HEK293T (cell line): Measurements from ENCODE around the gene PHLDA1.

ENCODE experiments used
- CTCF ChIA-PET: fragments of 350-600 bp; formaldehyde crosslinking; extraction: SDS; loops from one replicate; lab custom pipeline; 2021; ENCODE audit warnings: antibody characterized with exemption, inconsistent platforms; lab: Yijun Ruan, JAX
- POLR2A ChIA-PET: fragments of 350-600 bp; formaldehyde crosslinking; extraction: SDS; loops from one replicate; lab custom pipeline; 2020; ENCODE audit warnings: antibody characterized with exemption, inconsistent platforms; lab: Yijun Ruan, JAX
- DNase-seq: peaks from one replicate; pipeline ENCODE4 v3.0.0; 2012; ENCODE audit warnings: mixed read lengths; ENCODE audit errors: extremely low spot score
- ARNT ChIP-seq: fragments of 450-650 bp; IDR thresholded peaks from 2 replicates; pipeline ENCODE4 v1.6.1; 2017; ENCODE audit warnings: mild to moderate bottlenecking
- BHLHE40 ChIP-seq: fragments of 450-650 bp; IDR thresholded peaks from 2 replicates; pipeline ENCODE4 v1.6.1; 2016; ENCODE audit warnings: mild to moderate bottlenecking, moderate library complexity, borderline replicate concordance
- CTBP1 ChIP-seq: fragments of 450-650 bp; IDR thresholded peaks from 2 replicates; pipeline ENCODE4 v1.6.1; 2016; ENCODE audit warnings: borderline replicate concordance
- ELF4 ChIP-seq: fragments of 450-650 bp; IDR thresholded peaks from 2 replicates; pipeline ENCODE4 v1.6.1; 2017; ENCODE audit warnings: antibody characterized with exemption
- FOXA1 ChIP-seq: fragments of 450-650 bp; IDR thresholded peaks from 2 replicates; pipeline ENCODE4 v1.6.1; 2016; ENCODE audit warnings: mild to moderate bottlenecking
- FOXK2 ChIP-seq: fragments of 450-650 bp; IDR thresholded peaks from 2 replicates; pipeline ENCODE4 v1.6.1; 2016; ENCODE audit warnings: mild to moderate bottlenecking
- FOXM1 ChIP-seq: fragments of 450-650 bp; IDR thresholded peaks from 2 replicates; pipeline ENCODE4 v1.6.1; 2017; ENCODE audit warnings: mild to moderate bottlenecking, borderline replicate concordance
- HDGF ChIP-seq: fragments of 450-650 bp; IDR thresholded peaks from 2 replicates; pipeline ENCODE4 v1.6.1; 2017; ENCODE audit warnings: antibody characterized with exemption, borderline replicate concordance
- L3MBTL2 ChIP-seq: fragments of 450-650 bp; conservative IDR thresholded peaks from 2 replicates; pipeline ENCODE4 v1.6.1; 2016; ENCODE audit warnings: mild to moderate bottlenecking
- LEF1 ChIP-seq: fragments of 450-650 bp; IDR thresholded peaks from 2 replicates; pipeline ENCODE4 v1.6.1; 2017; ENCODE audit warnings: mild to moderate bottlenecking, borderline replicate concordance
- NFRKB ChIP-seq: fragments of 450-650 bp; IDR thresholded peaks from 2 replicates; pipeline ENCODE4 v1.6.1; 2016; ENCODE audit warnings: mild to moderate bottlenecking, moderate library complexity
- SP1 ChIP-seq: fragments of 450-650 bp; IDR thresholded peaks from 2 replicates; pipeline ENCODE4 v1.6.1; 2017
- SUZ12 ChIP-seq: fragments of 450-650 bp; IDR thresholded peaks from 2 replicates; pipeline ENCODE4 v1.6.1; 2016; ENCODE audit warnings: mild to moderate bottlenecking
- TARDBP ChIP-seq: fragments of 450-650 bp; IDR thresholded peaks from 2 replicates; pipeline ENCODE4 v1.6.1; 2016
- ZNF384 ChIP-seq: fragments of 450-650 bp; IDR thresholded peaks from 2 replicates; pipeline ENCODE4 v1.6.1; 2016
- TF ChIP-seq, protein P1 (sequence below): fragments of 450-650 bp; IDR thresholded peaks from 2 replicates; pipeline ENCODE4 v1.6.1; 2016

Gene PHLDA1

DNA sequence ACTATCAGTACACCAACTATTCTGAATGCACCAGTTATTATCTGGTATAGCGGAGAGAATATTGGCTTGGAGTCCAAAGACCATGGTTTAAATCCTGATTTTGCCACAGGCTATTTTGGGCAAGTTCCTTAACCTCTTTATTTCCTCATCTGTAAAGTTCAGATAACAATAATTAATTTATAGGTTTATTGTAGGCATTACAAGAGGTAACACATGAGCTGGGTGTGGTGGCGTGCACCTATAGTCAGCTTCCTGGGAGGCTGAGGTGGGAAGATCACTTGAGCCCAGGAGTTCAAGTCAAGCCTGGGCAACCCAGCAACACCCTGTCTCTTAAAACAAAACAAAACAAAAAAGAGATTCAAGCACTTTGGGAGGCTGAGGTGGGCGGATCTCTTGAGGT, 23.1 kb downstream of the PHLDA1 start:
- no peak for DNase-seq
- ChIA-PET CTCF (no interaction called here), POLR2A (no interaction called here)
- no peak for TF ChIP-seq TARDBP
- no peak for TF ChIP-seq BHLHE40
- TF ChIP-seq, protein P1, sequence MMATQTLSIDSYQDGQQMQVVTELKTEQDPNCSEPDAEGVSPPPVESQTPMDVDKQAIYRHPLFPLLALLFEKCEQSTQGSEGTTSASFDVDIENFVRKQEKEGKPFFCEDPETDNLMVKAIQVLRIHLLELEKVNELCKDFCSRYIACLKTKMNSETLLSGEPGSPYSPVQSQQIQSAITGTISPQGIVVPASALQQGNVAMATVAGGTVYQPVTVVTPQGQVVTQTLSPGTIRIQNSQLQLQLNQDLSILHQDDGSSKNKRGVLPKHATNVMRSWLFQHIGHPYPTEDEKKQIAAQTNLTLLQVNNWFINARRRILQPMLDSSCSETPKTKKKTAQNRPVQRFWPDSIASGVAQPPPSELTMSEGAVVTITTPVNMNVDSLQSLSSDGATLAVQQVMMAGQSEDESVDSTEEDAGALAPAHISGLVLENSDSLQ = no peak
- no peak for TF ChIP-seq HDGF
- no peak for TF ChIP-seq CTBP1
- no peak for TF ChIP-seq ZNF384
- no peak for TF ChIP-seq NFRKB
- no peak for TF ChIP-seq SP1
- no peak for TF ChIP-seq FOXM1
- TF ChIP-seq ELF4 = no peak

DNA sequence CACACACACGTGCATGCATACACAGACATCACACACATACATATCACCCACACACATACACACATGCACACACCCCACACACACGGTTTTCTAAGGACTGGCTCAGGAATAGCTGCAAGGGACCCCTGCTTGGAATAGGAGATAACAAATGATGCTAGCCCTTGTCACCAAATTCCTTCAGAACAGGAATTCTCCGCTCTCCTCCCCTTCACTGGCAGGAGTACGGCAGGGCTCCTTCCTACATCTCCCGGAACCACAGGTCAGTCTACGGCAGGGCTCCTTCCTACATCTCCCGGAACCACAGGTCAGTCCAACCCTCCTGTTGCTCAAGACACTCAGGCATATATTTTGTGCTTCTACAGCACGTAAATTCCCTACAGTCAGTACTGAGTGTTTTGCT, 23.9 kb downstream of the PHLDA1 start:
- ChIA-PET CTCF (no interaction called here), POLR2A (no interaction called here)
- TF ChIP-seq, protein P1 = no peak
- TF ChIP-seq FOXA1 (no peak), HDGF (no peak), L3MBTL2 (no peak)

DNA sequence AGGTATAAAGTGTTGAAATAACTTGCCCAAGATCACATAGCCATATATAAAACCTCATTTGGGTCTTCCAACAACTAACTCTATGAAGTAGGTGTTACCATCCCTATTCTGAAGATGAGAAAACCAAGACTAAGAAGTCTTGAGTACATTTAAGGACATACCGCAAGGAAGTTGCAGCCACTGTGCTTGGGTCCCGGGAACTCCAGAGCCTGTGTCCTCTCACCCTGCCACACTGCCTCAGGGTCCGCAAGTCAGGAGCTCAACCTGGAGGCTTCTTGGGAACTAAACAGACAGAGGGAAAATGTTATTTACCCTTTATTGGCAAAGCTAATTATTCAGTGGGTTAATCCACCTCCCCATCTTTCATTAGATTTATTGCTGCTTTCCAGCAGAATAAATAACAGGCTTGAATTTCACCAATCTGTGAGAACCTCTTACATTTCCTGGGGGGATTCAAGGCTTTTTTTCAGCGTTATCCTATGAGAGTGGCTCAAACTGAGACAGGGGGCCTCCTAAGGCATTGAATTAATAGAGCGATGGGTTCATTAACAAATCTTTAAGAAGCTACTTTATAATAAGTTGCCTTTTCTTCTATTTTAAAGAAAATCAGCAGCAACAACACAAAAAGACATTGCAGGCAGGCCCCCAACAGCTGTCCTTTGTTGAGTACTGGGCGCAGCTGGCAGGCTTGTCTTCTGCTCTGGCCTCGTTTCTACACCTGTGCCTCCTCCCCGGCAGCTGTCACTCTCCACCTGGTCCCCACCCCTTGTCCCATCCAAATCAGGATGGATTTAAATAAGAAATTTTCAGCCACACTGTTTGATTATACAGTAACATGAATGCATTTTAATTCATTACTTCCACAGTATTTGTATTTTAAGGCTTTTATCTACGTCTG, 25.3 kb downstream of the PHLDA1 start:
- POLR2A ChIA-PET = no interaction called here
- DNase-seq = no peak
- no peak for TF ChIP-seq HDGF
- no peak for TF ChIP-seq FOXA1
- TF ChIP-seq BHLHE40 = no peak
- TF ChIP-seq TARDBP = no peak
- no peak for TF ChIP-seq CTBP1
- TF ChIP-seq NFRKB = no peak
- TF ChIP-seq ARNT = no peak
- no peak for TF ChIP-seq ZNF384
- TF ChIP-seq LEF1 = no peak
- TF ChIP-seq, protein P1 = no peak
- no peak for TF ChIP-seq ELF4
- TF ChIP-seq FOXM1 = no peak
- TF ChIP-seq FOXK2 = no peak
- no peak for TF ChIP-seq SUZ12
- no peak for TF ChIP-seq SP1
- TF ChIP-seq L3MBTL2 = no peak
- CTCF ChIA-PET = interaction anchor here (0.6 kb wide), 1 partner anchor 22 kb away, joined by 6 read pairs; no protein-coding TSS in a partner anchor

More for the DNA sequence above, 23.9 kb downstream of the PHLDA1 start:
- DNase-seq = no peak

DNA sequence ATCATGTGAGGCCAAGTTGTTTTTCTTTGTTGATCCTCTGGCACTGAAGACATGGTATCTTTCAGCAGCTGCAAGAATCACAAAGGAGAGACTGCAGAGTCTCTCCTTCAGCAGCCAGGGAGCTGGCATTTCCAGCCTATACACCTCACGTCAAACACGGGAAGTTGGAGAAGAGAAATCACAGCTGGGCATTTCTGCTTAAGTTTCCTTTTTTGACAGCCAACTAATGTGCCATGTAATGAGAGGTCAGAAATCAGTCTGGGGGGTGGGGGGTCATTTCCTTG, 28.3 kb downstream of the PHLDA1 start:
- DNase-seq = no peak
- ChIA-PET POLR2A (no interaction called here), CTCF (interaction anchor here (0.7 kb wide), 1 partner anchor 123 kb away, joined by 3 read pairs; no protein-coding TSS in a partner anchor)
- no peak for TF ChIP-seq LEF1
- TF ChIP-seq FOXM1 = no peak
- TF ChIP-seq, protein P1 = no peak
- no peak for TF ChIP-seq SUZ12
- no peak for TF ChIP-seq HDGF
- no peak for TF ChIP-seq FOXK2
- no peak for TF ChIP-seq ZNF384
- no peak for TF ChIP-seq TARDBP

DNA sequence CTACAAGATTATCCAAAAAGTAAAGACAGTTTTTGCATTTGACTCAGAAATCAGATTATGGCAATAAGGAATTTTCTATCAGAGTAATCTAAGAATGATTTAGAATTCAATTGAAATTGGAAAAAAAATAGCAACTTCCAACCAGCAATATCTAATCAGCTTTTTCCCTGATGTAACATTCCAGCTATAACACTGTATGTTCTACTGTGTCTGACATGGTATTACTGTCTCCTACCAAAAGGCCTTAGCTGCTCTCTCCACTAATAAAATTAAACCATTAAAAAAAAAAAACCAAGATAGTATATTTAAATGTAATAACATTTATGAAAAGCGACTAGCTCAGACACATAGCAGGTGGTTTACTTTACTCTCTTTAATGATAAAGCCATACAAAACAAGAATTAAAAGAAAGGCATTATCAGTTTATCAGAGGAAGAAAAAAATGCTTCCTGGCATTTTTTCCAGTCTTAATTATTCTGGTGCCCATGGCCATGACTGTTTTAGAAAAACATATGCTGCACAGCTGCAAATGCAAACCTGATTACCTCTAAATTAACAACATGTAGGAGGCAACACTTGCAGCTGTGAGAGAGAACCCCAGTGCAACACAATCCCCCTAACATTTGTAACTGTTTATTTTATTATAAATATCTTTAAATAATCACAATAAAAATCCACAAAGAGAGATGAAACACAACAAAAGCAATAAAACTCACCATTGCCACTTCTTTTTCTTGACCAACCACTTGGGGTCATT, 28.8 kb downstream of the PHLDA1 start:
- POLR2A ChIA-PET = no interaction called here
- CTCF ChIA-PET = interaction anchor here (0.7 kb wide), 1 partner anchor 123 kb away, joined by 3 read pairs; no protein-coding TSS in a partner anchor
- no peak for DNase-seq
- TF ChIP-seq FOXA1 (no peak), LEF1 (no peak), NFRKB (no peak), FOXM1 (no peak), ELF4 (no peak), CTBP1 (no peak), SP1 (no peak)
